Skeletal muscle tissue (tissue), 4 donors: ENCODE data around the gene FMN2. TPM values are rescaled to one million over a fixed set of nuclear protein-coding genes. Genes with fewer than 3 reads are reported as not detected.

Experiments used
- H3K27ac ChIP-seq: one replicate; pipeline ENCODE4 v1.7.0; 2013; ENCODE audit warnings: mild to moderate bottlenecking, low read depth, low read length, inconsistent platforms
- H3K27me3 ChIP-seq, 3 donors: one replicate each; pipeline ENCODE4 v1.7.0; 2013; ENCODE audit warnings: low read length in 3 of 3; ENCODE audit not compliant: control insufficient read depth in 3 of 3, insufficient read depth in 3 of 3
- H3K36me3 ChIP-seq, 3 donors: one replicate each; pipeline ENCODE4 v1.7.0; 2013; ENCODE audit warnings: low read length in 3 of 3; ENCODE audit not compliant: control insufficient read depth in 3 of 3, insufficient read depth in 3 of 3
- H3K4me1 ChIP-seq, 3 donors: one replicate each; pipeline ENCODE4 v1.7.0; 2013; ENCODE audit warnings: low read length in 3 of 3, mild to moderate bottlenecking in 3 of 3; ENCODE audit not compliant: control insufficient read depth in 3 of 3, insufficient read depth in 3 of 3
- H3K4me3 ChIP-seq, 3 donors: one replicate each; pipeline ENCODE4 v1.7.0; 2013; ENCODE audit warnings: low read length in 3 of 3
- H3K9ac ChIP-seq, 3 donors: one replicate each; pipeline ENCODE4 v1.7.0; 2013; ENCODE audit warnings: low read length in 3 of 3, mild to moderate bottlenecking in 3 of 3, moderate library complexity in 2 of 3, low read depth in 1 of 3
- H3K9me3 ChIP-seq, 3 donors: one replicate each; pipeline ENCODE4 v1.7.0; 2013; ENCODE audit warnings: low read length in 3 of 3; ENCODE audit not compliant: control insufficient read depth in 3 of 3
- total RNA-seq: library from RNA; depleted of rRNA; stranded (reverse); fragments of >200 nt; gene quantifications from one replicate; pipeline ENCODE4 v1.2.3, GENCODE V29; 2014
- donor health status: Osteomylitis.

FMN2 gene
- total RNA-seq, 1 donor from 2014 or later = 2.1 TPM

GRCh38 chr1:240207073-240207709 is 115.5 kb downstream of the FMN2 start:
- H3K4me3 ChIP-seq = no peak overlapping the region
- no peak overlapping the region for H3K9ac ChIP-seq
- H3K36me3 ChIP-seq = no peaks in the 10 kb centered on the region
- no peaks in the 10 kb centered on the region for H3K9me3 ChIP-seq
- H3K4me1 ChIP-seq = no peaks in the 10 kb centered on the region
- no peaks in the 10 kb centered on the region for H3K27me3 ChIP-seq
- H3K27ac ChIP-seq = no peak overlapping the region

- H3K9ac ChIP-seq = no peak overlapping the region
- H3K36me3 ChIP-seq = no peaks in the 10 kb centered on the region
- H3K27me3 ChIP-seq = no peaks in the 10 kb centered on the region
- H3K4me1 ChIP-seq = no peaks in the 10 kb centered on the region
- H3K9me3 ChIP-seq = no peaks in the 10 kb centered on the region
- H3K4me3 ChIP-seq = no peak overlapping the region
- no peak overlapping the region for H3K27ac ChIP-seq
Measured at GRCh38 chr1:240210026-240210425, 118.3 kb downstream of the FMN2 start.

- no peaks in the 10 kb centered on the region for H3K4me1 ChIP-seq
Measured at GRCh38 chr1:240212556-240212955, 120.9 kb downstream of the FMN2 start.

GRCh38 chr1:240217403-240217802 is 125.7 kb downstream of the FMN2 start:
- Histone ChIP-seq H3K27ac (no peak overlapping the region), H3K27me3 (no peaks in the 10 kb centered on the region), H3K36me3 (no peaks in the 10 kb centered on the region), H3K4me1 (no peaks in the 10 kb centered on the region), H3K9me3 (no peaks in the 10 kb centered on the region), H3K9ac (no peak overlapping the region), H3K4me3 (no peak overlapping the region)

More at GRCh38 chr1:240212556-240212955, 120.9 kb downstream of the FMN2 start:
- no peak overlapping the region for H3K9ac ChIP-seq
- no peaks in the 10 kb centered on the region for H3K9me3 ChIP-seq
- H3K27ac ChIP-seq = no peak overlapping the region
- H3K4me3 ChIP-seq = no peak overlapping the region
- H3K36me3 ChIP-seq = no peaks in the 10 kb centered on the region
- no peaks in the 10 kb centered on the region for H3K27me3 ChIP-seq

GRCh38 chr1:240219104-240219503 is 127.4 kb downstream of the FMN2 start:
- Histone ChIP-seq H3K4me3 (no peak overlapping the region), H3K9ac (no peak overlapping the region), H3K4me1 (no peaks in the 10 kb centered on the region), H3K9me3 (no peaks in the 10 kb centered on the region), H3K27me3 (no peaks in the 10 kb centered on the region), H3K36me3 (no peaks in the 10 kb centered on the region), H3K27ac (no peak overlapping the region)

DNA sequence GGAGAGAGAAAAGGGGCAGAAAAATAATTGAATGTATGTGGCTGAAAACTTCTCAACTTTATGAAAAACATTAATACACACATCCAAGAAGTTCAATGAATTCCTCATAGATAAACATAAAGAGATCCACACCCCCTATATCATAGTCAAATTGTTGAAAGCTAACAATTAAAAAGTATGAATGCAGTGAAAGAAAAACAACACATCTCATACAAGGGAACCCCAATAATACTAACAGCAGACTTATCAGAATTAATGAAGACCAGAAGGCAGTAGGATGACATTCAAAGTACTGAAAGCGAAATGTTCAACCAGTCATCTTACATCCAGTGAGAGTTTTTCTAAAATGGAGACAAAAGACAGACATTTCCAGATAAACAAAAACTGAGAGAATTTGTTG is 134.4 kb downstream of the FMN2 start:
- no peaks in the 10 kb centered on the region for H3K36me3 ChIP-seq
- no peak overlapping the region for H3K4me3 ChIP-seq
- no peaks in the 10 kb centered on the region for H3K27me3 ChIP-seq
- H3K9me3 ChIP-seq = peaks cover 0 to 11% (median 0%) of the 10 kb centered on the region in 3 donors
- H3K27ac ChIP-seq = no peak overlapping the region
- no peak overlapping the region for H3K9ac ChIP-seq
- no peaks in the 10 kb centered on the region for H3K4me1 ChIP-seq

DNA sequence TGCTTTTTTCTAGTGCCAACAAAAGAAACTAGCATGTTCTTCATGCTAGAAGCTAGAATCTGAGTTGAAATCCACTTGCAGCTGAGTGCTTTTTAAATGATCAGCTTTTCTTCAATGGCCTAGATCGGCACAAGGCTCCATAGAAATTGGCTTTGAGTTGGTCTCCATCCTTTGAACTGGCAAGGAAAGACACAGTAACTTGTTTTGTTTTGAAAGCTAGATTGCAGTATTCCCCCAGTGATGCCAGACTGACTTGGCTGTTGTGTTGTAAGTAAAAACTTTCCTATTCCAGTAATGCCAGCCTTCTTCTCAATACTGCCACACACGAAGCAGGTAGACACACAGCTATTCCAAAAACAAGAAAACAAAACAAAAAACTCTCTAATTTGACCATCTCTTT is 139.1 kb downstream of the FMN2 start:
- Histone ChIP-seq H3K27me3 (no peaks in the 10 kb centered on the region), H3K36me3 (no peaks in the 10 kb centered on the region), H3K4me3 (no peak overlapping the region), H3K4me1 (no peaks in the 10 kb centered on the region), H3K9ac (no peak overlapping the region), H3K27ac (no peak overlapping the region), H3K9me3 (peaks cover 0 to 3% (median 0%) of the 10 kb centered on the region in 3 donors)

GRCh38 chr1:240232530-240232929 is 140.8 kb downstream of the FMN2 start:
- no peak overlapping the region for H3K4me3 ChIP-seq
- no peaks in the 10 kb centered on the region for H3K9me3 ChIP-seq
- H3K27ac ChIP-seq = no peak overlapping the region
- H3K27me3 ChIP-seq = no peaks in the 10 kb centered on the region
- H3K36me3 ChIP-seq = no peaks in the 10 kb centered on the region
- no peaks in the 10 kb centered on the region for H3K4me1 ChIP-seq
- H3K9ac ChIP-seq = no peak overlapping the region

GRCh38 chr1:240234485-240235210 is 143.0 kb downstream of the FMN2 start:
- no peak overlapping the region for H3K27ac ChIP-seq
- H3K4me3 ChIP-seq = no peak overlapping the region
- no peaks in the 10 kb centered on the region for H3K4me1 ChIP-seq
- no peaks in the 10 kb centered on the region for H3K9me3 ChIP-seq
- no peaks in the 10 kb centered on the region for H3K27me3 ChIP-seq
- no peaks in the 10 kb centered on the region for H3K36me3 ChIP-seq
- H3K9ac ChIP-seq = no peak overlapping the region

DNA sequence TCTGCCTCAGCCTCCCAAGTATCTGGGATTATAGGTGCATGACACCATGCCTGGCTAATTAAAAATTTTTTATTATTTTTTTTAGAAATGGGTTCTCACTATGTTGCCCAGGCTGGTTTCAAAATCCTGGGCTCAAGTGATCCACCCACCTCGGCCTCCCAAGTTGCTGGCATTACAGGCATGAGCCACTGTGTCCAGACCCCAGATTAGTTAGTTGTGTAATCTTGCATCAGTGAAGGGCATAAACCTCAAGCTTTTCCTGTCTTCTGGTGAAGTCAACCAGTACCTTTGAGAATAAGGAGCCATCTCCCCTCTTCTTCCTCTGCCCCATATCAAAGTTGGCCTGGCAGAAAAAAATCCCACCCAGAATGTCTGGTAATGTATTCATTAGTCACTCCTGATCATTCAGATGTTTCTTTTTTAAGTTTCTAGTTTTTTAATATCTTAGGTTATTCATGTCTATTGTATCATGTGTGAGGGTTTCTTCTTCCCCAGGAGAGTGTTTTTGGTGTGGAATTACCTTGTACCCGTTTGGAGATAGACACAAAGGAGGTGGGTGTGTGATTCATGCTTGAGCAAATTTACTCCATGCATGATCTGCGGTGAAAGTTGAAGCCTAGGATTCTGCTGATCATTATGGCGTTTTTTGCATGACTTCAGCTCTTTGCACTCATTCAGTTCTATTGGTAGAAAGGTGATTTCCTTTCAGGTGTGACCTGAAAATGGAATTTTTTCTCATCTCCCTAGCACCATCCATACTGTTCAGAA is 144.0 kb downstream of the FMN2 start:
- H3K27ac ChIP-seq = no peak overlapping the region
- H3K9ac ChIP-seq = no peak overlapping the region
- no peaks in the 10 kb centered on the region for H3K36me3 ChIP-seq
- no peaks in the 10 kb centered on the region for H3K4me1 ChIP-seq
- no peak overlapping the region for H3K4me3 ChIP-seq
- no peaks in the 10 kb centered on the region for H3K27me3 ChIP-seq
- H3K9me3 ChIP-seq = no peaks in the 10 kb centered on the region
